Smooth muscle cell (in vitro differentiated cells): ENCODE results near the gene RABEPK. TPM values are rescaled to one million over a fixed set of nuclear protein-coding genes. Genes with fewer than 3 reads are reported as not detected.
"Not testable (repeated sequence)": the region's sequence is repeated elsewhere in the genome, so short reads cannot be mapped to it uniquely, and the experiment has no call there.

ENCODE experiments used
- DNase-seq: peaks from one replicate; lab custom pipeline; 2025; ENCODE audit not compliant: unreplicated experiment; lab: John Stamatoyannopoulos, UW
- H2AFZ ChIP-seq: fragments of 200-600 bp; sonication (generic); 2 replicates; pipeline ENCODE4 v1.6.0; 2016; ENCODE audit warnings: antibody characterized with exemption, low read depth, mild to moderate bottlenecking
- H3F3A ChIP-seq: fragments of 200-600 bp; sonication (generic); 2 replicates; pipeline ENCODE4 v1.6.0; 2017; ENCODE audit warnings: antibody characterized with exemption, low read depth
- H3K27ac ChIP-seq: fragments of 200-600 bp; sonication (generic); 2 replicates; pipeline ENCODE4 v1.5.1; 2016; ENCODE audit warnings: low read depth, mild to moderate bottlenecking
- H3K27me3 ChIP-seq: fragments of 200-600 bp; sonication (generic); 2 replicates; pipeline ENCODE4 v1.6.1; 2016; ENCODE audit warnings: low read depth, mild to moderate bottlenecking
- H3K36me3 ChIP-seq: fragments of 200-600 bp; sonication (generic); 2 replicates; pipeline ENCODE4 v1.5.1; 2016; ENCODE audit warnings: low read depth
- H3K4me1 ChIP-seq: fragments of 200-600 bp; sonication (generic); 2 replicates; pipeline ENCODE4 v1.5.1; 2016; ENCODE audit warnings: low read depth
- H3K4me2 ChIP-seq: fragments of 200-600 bp; sonication (generic); 2 replicates; pipeline ENCODE4 v1.6.0; 2016; ENCODE audit warnings: mild to moderate bottlenecking
- H3K4me3 ChIP-seq: fragments of 200-600 bp; sonication (generic); 2 replicates; pipeline ENCODE4 v1.5.1; 2016; ENCODE audit warnings: mild to moderate bottlenecking
- H3K79me2 ChIP-seq: fragments of 200-600 bp; sonication (generic); 2 replicates; pipeline ENCODE4 v1.6.0; 2016; ENCODE audit warnings: low read depth, mild to moderate bottlenecking
- H3K9ac ChIP-seq: fragments of 200-600 bp; sonication (generic); 2 replicates; pipeline ENCODE4 v1.6.0; 2016; ENCODE audit warnings: low read depth
- H3K9me3 ChIP-seq: fragments of 200-600 bp; sonication (generic); replicated peaks from 2 replicates; pipeline ENCODE4 v1.5.1; 2016; ENCODE audit warnings: low read depth
- H4K20me1 ChIP-seq: fragments of 200-600 bp; sonication (generic); 2 replicates; pipeline ENCODE4 v1.6.0; 2016; ENCODE audit warnings: low read depth
- WGBS: methylation state at CpG from one replicate; pipeline ENCODE4 v1.1.7; 2016; ENCODE audit warnings: low lambda C conversion rate; 5-methylcytosine and 5-hydroxymethylcytosine counted together
- polyA plus RNA-seq: library from polyadenylated mRNA; unstranded; fragments of >200 nt; fragmentation: Nextera tagmentation; extraction: Ambion mirVana; gene quantifications from 2 replicates; pipeline ENCODE4 v1.2.1, GENCODE V29; 2016
- total RNA-seq: library from RNA; depleted of rRNA; stranded (reverse); fragments of >200 nt; gene quantifications from 2 replicates; pipeline ENCODE4 v1.2.3, GENCODE V29; 2014
- TF ChIP-seq, protein P1 (sequence below): fragments of 200-600 bp; sonication (generic); IDR thresholded peaks from 2 replicates; pipeline ENCODE4 v1.5.1; 2017; ENCODE audit warnings: borderline replicate concordance, mild to moderate bottlenecking, antibody characterized with exemption; ENCODE audit not compliant: insufficient read depth, poor library complexity, severe bottlenecking

RABEPK gene
- total and polyA plus RNA-seq, 2 experiments from 2014 or later: 20.9 to 42.9 TPM

DNA sequence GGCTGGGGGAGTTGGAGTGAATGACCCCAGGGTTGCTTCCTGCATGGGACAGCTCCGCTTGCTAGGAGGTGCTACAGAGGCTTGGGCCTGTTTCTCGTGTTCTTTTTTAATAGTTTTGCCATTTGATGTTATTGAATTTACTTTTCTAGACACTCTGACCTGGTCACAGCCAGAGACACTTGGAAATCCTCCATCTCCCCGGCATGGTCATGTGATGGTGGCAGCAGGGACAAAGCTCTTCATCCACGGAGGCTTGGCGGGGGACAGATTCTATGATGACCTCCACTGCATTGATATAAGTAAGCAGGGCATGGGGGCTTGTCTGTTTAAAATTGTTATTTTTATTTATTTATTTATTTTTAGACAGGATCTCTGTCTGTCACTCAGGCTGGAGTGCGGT lies 27.4 kb downstream of the RABEPK start:
- Histone ChIP-seq H3K79me2 (no peaks in the 10 kb centered on the region), H3K4me1 (no peaks in the 10 kb centered on the region), H3K9me3 (no peaks in the 10 kb centered on the region), H4K20me1 (no peaks in the 10 kb centered on the region), H3K4me2 (no peak overlapping the region), H2AFZ (no peak overlapping the region), H3F3A (no peaks in the 10 kb centered on the region), H3K27me3 (no peaks in the 10 kb centered on the region), H3K27ac (no peak overlapping the region), H3K9ac (no peak overlapping the region), H3K4me3 (no peak overlapping the region), H3K36me3 (peaks cover 3% of the 10 kb centered on the region)
- TF ChIP-seq, protein P1, sequence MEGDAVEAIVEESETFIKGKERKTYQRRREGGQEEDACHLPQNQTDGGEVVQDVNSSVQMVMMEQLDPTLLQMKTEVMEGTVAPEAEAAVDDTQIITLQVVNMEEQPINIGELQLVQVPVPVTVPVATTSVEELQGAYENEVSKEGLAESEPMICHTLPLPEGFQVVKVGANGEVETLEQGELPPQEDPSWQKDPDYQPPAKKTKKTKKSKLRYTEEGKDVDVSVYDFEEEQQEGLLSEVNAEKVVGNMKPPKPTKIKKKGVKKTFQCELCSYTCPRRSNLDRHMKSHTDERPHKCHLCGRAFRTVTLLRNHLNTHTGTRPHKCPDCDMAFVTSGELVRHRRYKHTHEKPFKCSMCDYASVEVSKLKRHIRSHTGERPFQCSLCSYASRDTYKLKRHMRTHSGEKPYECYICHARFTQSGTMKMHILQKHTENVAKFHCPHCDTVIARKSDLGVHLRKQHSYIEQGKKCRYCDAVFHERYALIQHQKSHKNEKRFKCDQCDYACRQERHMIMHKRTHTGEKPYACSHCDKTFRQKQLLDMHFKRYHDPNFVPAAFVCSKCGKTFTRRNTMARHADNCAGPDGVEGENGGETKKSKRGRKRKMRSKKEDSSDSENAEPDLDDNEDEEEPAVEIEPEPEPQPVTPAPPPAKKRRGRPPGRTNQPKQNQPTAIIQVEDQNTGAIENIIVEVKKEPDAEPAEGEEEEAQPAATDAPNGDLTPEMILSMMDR: no peak
- no peak for DNase-seq
- WGBS: 95% methylated on average over 6 of the region's 6 CpGs

DNA sequence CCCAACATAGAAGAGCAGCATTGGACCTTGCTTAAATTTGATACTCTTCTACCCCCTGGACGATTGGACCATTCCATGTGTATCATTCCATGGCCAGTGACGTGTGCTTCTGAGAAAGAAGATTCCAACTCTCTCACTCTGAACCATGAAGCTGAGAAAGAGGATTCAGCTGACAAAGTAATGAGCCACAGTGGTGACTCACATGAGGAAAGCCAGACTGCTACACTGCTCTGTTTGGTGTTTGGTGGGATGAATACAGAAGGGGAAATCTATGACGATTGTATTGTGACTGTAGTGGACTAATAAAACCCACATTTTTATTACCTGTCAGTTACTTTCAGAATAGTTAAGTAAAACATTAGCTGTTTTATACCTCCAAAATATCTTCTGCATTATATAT lies 33.3 kb downstream of the RABEPK start:
- peak overlapping the region; percentile 97 for H3K27ac ChIP-seq
- H3F3A ChIP-seq: peaks cover 34% of the 10 kb centered on the region
- no peak for DNase-seq
- peaks cover 36% of the 10 kb centered on the region for H3K79me2 ChIP-seq
- H3K9ac ChIP-seq: no peak overlapping the region
- H3K27me3 ChIP-seq: no peaks in the 10 kb centered on the region
- no peak overlapping the region for H3K4me2 ChIP-seq
- no peaks in the 10 kb centered on the region for H3K9me3 ChIP-seq
- 1% methylated on average over 3 of the region's 3 CpGs for WGBS
- peaks cover 25% of the 10 kb centered on the region for H3K4me1 ChIP-seq
- peaks cover 47% of the 10 kb centered on the region for H4K20me1 ChIP-seq
- H3K36me3 ChIP-seq: peaks cover 21% of the 10 kb centered on the region
- TF ChIP-seq, protein P1: no peak
- no peak overlapping the region for H3K4me3 ChIP-seq
- H2AFZ ChIP-seq: no peak overlapping the region

DNA sequence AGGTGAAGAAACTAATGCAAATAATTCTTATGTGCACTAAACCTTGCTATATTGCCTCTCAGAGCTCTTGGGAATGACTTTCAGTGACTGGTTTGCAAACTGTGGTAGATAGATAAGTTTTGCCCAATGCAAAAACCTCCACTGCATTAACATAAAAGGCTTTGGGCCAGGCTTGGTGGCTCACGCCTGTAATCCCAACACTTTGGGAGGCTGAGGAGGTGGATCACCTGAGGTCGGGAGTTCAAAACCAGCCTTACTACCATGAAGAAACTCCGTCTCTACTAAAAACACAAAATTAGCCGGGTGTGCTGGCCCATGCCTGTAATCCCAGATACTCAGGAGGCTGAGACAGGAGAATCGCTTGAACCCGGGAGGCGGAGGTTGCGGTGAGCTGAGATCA lies 33.8 kb downstream of the RABEPK start:
- DNase-seq, H3K27me3 ChIP-seq, H3K9me3 ChIP-seq, H2AFZ ChIP-seq, H3K4me2 ChIP-seq, H3K4me3 ChIP-seq: not testable (repeated sequence)
- 86% methylated on average over 8 of the region's 8 CpGs for WGBS
- peak overlapping the region; percentile 97 for H3K27ac ChIP-seq
- H3F3A ChIP-seq: peaks cover 34% of the 10 kb centered on the region
- peaks cover 24% of the 10 kb centered on the region for H3K36me3 ChIP-seq
- H3K4me1 ChIP-seq: peaks cover 29% of the 10 kb centered on the region
- peaks cover 51% of the 10 kb centered on the region for H4K20me1 ChIP-seq
- peaks cover 40% of the 10 kb centered on the region for H3K79me2 ChIP-seq
- peak overlapping the region; percentile 6 for H3K9ac ChIP-seq

DNA sequence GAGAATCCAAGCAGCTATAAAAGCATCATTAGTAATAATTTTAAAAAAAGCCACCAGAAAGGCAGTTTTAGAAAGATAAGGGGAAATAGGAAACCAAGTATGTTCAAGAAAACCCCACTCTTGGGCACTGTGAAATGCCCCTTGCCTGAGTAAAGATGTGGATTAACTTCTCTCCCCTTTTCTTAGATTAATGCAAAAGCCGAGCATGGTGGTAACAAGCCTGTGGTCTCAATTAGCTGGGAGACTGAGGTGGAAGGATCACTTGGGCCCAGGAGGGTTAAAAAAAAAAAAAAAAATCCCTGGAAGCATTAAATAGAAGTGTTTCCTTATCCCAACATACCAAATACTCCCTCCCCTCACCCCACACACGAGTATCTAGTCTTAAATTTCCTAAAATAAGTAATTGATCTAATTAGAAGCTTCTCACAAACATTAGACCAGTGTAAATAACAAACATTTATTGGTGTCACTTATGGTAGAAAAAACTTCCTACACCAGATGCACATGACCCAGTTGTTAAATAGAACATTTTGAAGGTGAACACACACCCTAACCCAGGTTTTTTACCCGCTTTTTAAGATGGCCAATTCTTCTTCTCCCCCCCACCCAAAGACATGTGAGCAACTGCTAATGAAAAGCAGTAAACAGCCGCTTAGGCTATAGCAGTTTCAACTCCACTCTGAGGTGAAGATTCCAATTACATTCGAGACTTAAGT lies 35.6 kb downstream of the RABEPK start:
- peak overlapping the region; percentile 98 for H3K4me3 ChIP-seq
- whole genome bisulfite sequencing: 82% methylated on average over 5 of the region's 5 CpGs
- no peak for DNase-seq
- peaks cover 70% of the 10 kb centered on the region for H4K20me1 ChIP-seq
- H2AFZ ChIP-seq: no peak overlapping the region
- peak overlapping the region; percentile 27 for H3K9ac ChIP-seq
- TF ChIP-seq, protein P1: no peak
- peak overlapping the region; percentile 97 for H3K27ac ChIP-seq
- peaks cover 42% of the 10 kb centered on the region for H3F3A ChIP-seq
- peaks cover 59% of the 10 kb centered on the region for H3K79me2 ChIP-seq
- H3K27me3 ChIP-seq: no peaks in the 10 kb centered on the region
- H3K36me3 ChIP-seq: peaks cover 24% of the 10 kb centered on the region
- H3K4me2 ChIP-seq: peak overlapping the region; percentile 93
- peaks cover 41% of the 10 kb centered on the region for H3K4me1 ChIP-seq
- H3K9me3 ChIP-seq: no peaks in the 10 kb centered on the region

DNA sequence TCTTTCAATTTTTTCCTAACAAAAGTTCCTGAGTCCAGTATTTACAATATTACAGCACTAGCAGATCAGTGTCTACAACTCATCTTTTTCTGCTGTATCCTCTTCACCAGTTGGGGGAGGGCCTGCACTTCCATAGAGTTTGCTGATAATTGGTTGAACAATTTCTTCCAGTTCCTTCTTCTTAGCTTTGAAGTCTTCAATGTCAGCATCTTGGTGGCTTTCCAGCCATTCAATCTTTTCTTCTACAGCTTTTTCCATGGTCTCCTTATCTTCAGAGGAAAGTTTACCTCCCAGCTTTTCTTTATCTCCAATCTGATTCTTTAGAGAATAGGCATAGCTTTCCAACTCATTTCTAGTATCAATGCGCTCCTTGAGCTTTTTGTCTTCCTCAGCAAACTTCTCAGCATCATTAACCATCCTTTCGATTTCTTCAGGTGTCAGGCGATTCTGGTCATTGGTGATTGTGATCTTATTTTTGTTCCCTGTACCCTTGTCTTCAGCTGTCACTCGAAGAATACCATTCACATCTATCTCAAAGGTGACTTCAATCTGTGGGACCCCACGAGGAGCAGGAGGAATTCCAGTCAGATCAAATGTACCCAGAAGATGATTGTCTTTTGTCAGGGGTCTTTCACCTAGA lies 36.3 kb downstream of the RABEPK start:
- peaks cover 42% of the 10 kb centered on the region for H3F3A ChIP-seq
- peak overlapping the region; percentile 98 for H3K4me3 ChIP-seq
- peaks cover 71% of the 10 kb centered on the region for H4K20me1 ChIP-seq
- H3K27me3 ChIP-seq, H2AFZ ChIP-seq, H3K9me3 ChIP-seq, DNase-seq: not testable (repeated sequence)
- H3K36me3 ChIP-seq: peaks cover 24% of the 10 kb centered on the region
- peaks cover 60% of the 10 kb centered on the region for H3K79me2 ChIP-seq
- 90% methylated on average over 5 of the region's 5 CpGs for WGBS
- H3K4me1 ChIP-seq: peaks cover 41% of the 10 kb centered on the region
- H3K9ac ChIP-seq: peak overlapping the region; percentile 99
- H3K4me2 ChIP-seq: peak overlapping the region; percentile 93
- H3K27ac ChIP-seq: peak overlapping the region; percentile 97
